Measurements from ENCODE around the gene CORT.

DNA sequence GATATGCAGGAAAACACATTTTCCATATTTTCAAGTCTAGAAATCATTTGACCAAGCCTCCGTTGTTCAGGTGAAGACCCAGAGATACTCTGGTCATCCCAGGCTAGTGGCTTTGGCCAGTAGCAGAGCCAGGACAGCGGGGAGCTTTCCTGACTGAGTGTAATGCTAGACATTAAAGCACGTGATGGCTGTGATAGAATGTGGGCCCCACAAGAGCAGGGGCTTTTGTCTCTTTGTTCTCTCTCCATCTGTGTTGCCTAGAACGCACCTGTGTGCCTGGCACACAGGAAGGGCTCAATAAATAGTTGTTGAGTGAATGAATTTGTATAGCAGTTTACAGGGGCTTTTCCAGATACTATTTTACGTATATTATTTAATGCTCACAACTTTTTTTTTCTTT, 9.0 kb upstream of the CORT start:
- TF ChIP-seq, protein P1, sequence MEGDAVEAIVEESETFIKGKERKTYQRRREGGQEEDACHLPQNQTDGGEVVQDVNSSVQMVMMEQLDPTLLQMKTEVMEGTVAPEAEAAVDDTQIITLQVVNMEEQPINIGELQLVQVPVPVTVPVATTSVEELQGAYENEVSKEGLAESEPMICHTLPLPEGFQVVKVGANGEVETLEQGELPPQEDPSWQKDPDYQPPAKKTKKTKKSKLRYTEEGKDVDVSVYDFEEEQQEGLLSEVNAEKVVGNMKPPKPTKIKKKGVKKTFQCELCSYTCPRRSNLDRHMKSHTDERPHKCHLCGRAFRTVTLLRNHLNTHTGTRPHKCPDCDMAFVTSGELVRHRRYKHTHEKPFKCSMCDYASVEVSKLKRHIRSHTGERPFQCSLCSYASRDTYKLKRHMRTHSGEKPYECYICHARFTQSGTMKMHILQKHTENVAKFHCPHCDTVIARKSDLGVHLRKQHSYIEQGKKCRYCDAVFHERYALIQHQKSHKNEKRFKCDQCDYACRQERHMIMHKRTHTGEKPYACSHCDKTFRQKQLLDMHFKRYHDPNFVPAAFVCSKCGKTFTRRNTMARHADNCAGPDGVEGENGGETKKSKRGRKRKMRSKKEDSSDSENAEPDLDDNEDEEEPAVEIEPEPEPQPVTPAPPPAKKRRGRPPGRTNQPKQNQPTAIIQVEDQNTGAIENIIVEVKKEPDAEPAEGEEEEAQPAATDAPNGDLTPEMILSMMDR (IDR thresholded peaks at IDR 0.05): no peak
- TF ChIP-seq POLR2A (IDR thresholded peaks at IDR 0.05) (no peak), POLR2AphosphoS5 (IDR thresholded peaks at IDR 0.05) (no peak), EP300 (IDR thresholded peaks at IDR 0.05) (no peak)
